DMS114 treated with DMSO at 0.1 percent for 48 hours (cell line): Measurements from ENCODE around the gene C1orf174.

Source experiments
- DNase-seq: peaks from one replicate; lab custom pipeline; 2025; ENCODE audit not compliant: unreplicated experiment; lab: John Stamatoyannopoulos, UW

The C1orf174 gene

GRCh38 chr1:3876716-3877115 lies 23.4 kb downstream of the C1orf174 start:
- DNase-seq: no peak

GRCh38 chr1:3874736-3875135 lies 25.3 kb downstream of the C1orf174 start:
- no peak for DNase-seq

GRCh38 chr1:3872546-3872945 lies 27.5 kb downstream of the C1orf174 start:
- DNase-seq: no peak

- no peak for DNase-seq
Observed at GRCh38 chr1:3871451-3871805, 28.6 kb downstream of the C1orf174 start.

- DNase-seq: no peak
Observed at GRCh38 chr1:3869751-3870301, 30.2 kb downstream of the C1orf174 start.

- no peak for DNase-seq
Observed at GRCh38 chr1:3868464-3869006, 31.5 kb downstream of the C1orf174 start.

GRCh38 chr1:3865606-3866160 lies 34.4 kb downstream of the C1orf174 start:
- DNase-seq: no peak

GRCh38 chr1:3864884-3865283 lies 35.2 kb downstream of the C1orf174 start:
- DNase-seq: no peak

GRCh38 chr1:3863231-3863935 lies 36.7 kb downstream of the C1orf174 start:
- DNase-seq: no peak

GRCh38 chr1:3858231-3858981 lies 41.7 kb downstream of the C1orf174 start:
- no peak for DNase-seq

- DNase-seq: no peak
Observed at GRCh38 chr1:3857791-3858129, 42.3 kb downstream of the C1orf174 start.

- DNase-seq: peak; percentile 57
Observed at GRCh38 chr1:3856923-3857790, 42.9 kb downstream of the C1orf174 start, which contains the start of the genes CEP104 and DFFB. Gene CEP104 (minus strand): TSS chr1:3857211. CDS start chr1:3852407, 4,804 bp downstream. Gene DFFB (plus strand): TSS chr1:3857476. CDS start chr1:3857604, 128 bp downstream.

- DNase-seq: no peak
Observed at GRCh38 chr1:3852711-3853485, 47.2 kb downstream of the C1orf174 start.

GRCh38 chr1:3852091-3852490 lies 48.0 kb downstream of the C1orf174 start:
- no peak for DNase-seq

- no peak for DNase-seq
Observed at GRCh38 chr1:3851292-3851691, 48.8 kb downstream of the C1orf174 start.

GRCh38 chr1:3850857-3851256 lies 49.2 kb downstream of the C1orf174 start:
- DNase-seq: no peak

- no peak for DNase-seq
Observed at GRCh38 chr1:3847081-3847480, 53.0 kb downstream of the C1orf174 start.

GRCh38 chr1:3846541-3846940 lies 53.5 kb downstream of the C1orf174 start:
- no peak for DNase-seq

- no peak for DNase-seq
Observed at GRCh38 chr1:3842912-3843311, 57.2 kb downstream of the C1orf174 start.

GRCh38 chr1:3841491-3841890 lies 58.6 kb downstream of the C1orf174 start:
- DNase-seq: no peak
